A673 (cell line): Measurements from ENCODE around the gene LRRN4. TPM values are rescaled to one million over a fixed set of nuclear protein-coding genes. Genes with fewer than 3 reads are reported as not detected.

ENCODE experiments used
- BruUV-seq: library from RNA; stranded (reverse); fragments of 400-500 nt; replicated peaks from 2 replicates; lab custom pipeline; 2021; lab: Mats Ljungman, UMichigan
- CTCF ChIA-PET: fragments of 300-600 bp; sonication (Branson Sonifier 250); formaldehyde crosslinking; loops from one replicate; lab custom pipeline; 2022; ENCODE audit warnings: antibody characterized with exemption; lab: Charles Lee
- POLR2A ChIA-PET: fragments of 300-600 bp; sonication (Branson Sonifier 250); formaldehyde crosslinking; loops from one replicate; lab custom pipeline; 2022; ENCODE audit warnings: antibody characterized with exemption; ENCODE audit not compliant: low non-redundant PET; lab: Charles Lee
- DNase-seq: peaks from one replicate; pipeline ENCODE4 v3.0.0-alpha.2; 2015; ENCODE audit warnings: low spot score
- H3K27ac ChIP-seq: fragments of 200-600 bp; sonication (generic); 2 replicates; pipeline ENCODE4 v1.5.1; 2016; ENCODE audit warnings: mixed run types, low read depth, mild to moderate bottlenecking, mixed read lengths, antibody characterized with exemption, low read length; ENCODE audit not compliant: poor library complexity, severe bottlenecking
- H3K27me3 ChIP-seq: fragments of 200-600 bp; sonication (generic); replicated peaks from 2 replicates; pipeline ENCODE4 v1.6.1; 2017; ENCODE audit warnings: mixed run types, low read depth, mild to moderate bottlenecking, mixed read lengths, antibody characterized with exemption, low read length; ENCODE audit not compliant: insufficient read depth, poor library complexity
- H3K36me3 ChIP-seq: fragments of 200-600 bp; sonication (generic); 2 replicates; pipeline ENCODE4 v1.6.1; 2016; ENCODE audit warnings: mixed run types, mild to moderate bottlenecking, mixed read lengths, antibody characterized with exemption, low read length; ENCODE audit not compliant: insufficient read depth, poor library complexity, severe bottlenecking
- H3K4me1 ChIP-seq: fragments of 200-600 bp; sonication (generic); 2 replicates; pipeline ENCODE4 v1.6.1; 2017; ENCODE audit warnings: mixed run types, mild to moderate bottlenecking, mixed read lengths, antibody characterized with exemption, low read length; ENCODE audit not compliant: insufficient read depth, poor library complexity, severe bottlenecking
- H3K4me3 ChIP-seq: fragments of 200-600 bp; sonication (generic); 2 replicates; pipeline ENCODE4 v1.5.1; 2016; ENCODE audit warnings: low read depth, mixed run types, mild to moderate bottlenecking, mixed read lengths, low read length; ENCODE audit not compliant: poor library complexity, severe bottlenecking
- H3K9me3 ChIP-seq: fragments of 200-600 bp; sonication (generic); 2 replicates; pipeline ENCODE4 v1.6.1; 2016; ENCODE audit warnings: mixed run types, low read depth, mild to moderate bottlenecking, mixed read lengths, antibody characterized with exemption, low read length; ENCODE audit not compliant: poor library complexity, severe bottlenecking
- EZH2 ChIP-seq: fragments of 200-600 bp; sonication (generic); IDR thresholded peaks from 2 replicates; pipeline ENCODE4 v1.6.1; 2017; ENCODE audit warnings: borderline replicate concordance, low read depth, mild to moderate bottlenecking, mixed read lengths, antibody characterized with exemption, low read length; ENCODE audit not compliant: poor library complexity, severe bottlenecking
- intact Hi-C: fragments of 100-400 bp; cut with micrococcal nuclease; formaldehyde crosslinking; loops from one replicate; pipeline ENCODE4 v1.10.0; 2022; ENCODE audit not compliant: unreplicated experiment
- total RNA-seq: library from RNA; stranded (reverse); gene quantifications from 2 replicates; pipeline ENCODE4 v1.2.3, GENCODE V29; 2021
- TF ChIP-seq, protein P1 (sequence below): fragments of 300-800, 200-600 bp; sonication (generic); conservative IDR thresholded peaks from 2 replicates; pipeline ENCODE4 v1.5.1; 2017; ENCODE audit warnings: low read depth, mild to moderate bottlenecking, antibody characterized with exemption, low read length, moderate library complexity, mixed read lengths

Gene LRRN4
- total RNA-seq, 1 experiment from 2014 or later = not detected

DNA sequence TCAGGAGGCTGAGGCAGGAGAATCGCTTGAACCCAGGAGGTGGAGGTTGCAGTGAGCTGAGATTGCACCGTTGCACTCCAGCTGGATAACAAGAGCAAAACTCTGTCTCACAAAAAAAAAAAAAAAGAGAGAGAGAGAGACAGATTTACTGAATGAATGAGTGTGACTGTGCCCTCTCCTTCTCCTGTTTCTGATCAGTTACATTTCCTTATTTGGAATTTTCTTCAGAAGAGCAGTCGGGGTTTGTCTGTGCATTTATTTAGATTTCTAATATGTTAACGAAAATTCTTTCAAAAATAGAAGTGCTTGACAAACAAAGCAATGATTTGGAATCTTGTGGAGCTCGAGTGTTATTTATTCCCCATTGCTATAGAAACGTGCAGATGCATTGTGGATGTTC, 6.4 kb upstream of the LRRN4 start:
- Histone ChIP-seq H3K27me3 (no peaks in the 10 kb centered on the region), H3K9me3 (no peaks in the 10 kb centered on the region), H3K4me3 (no peak overlapping the region), H3K36me3 (no peaks in the 10 kb centered on the region), H3K27ac (no peak overlapping the region), H3K4me1 (no peaks in the 10 kb centered on the region)
- DNase-seq = no peak
- POLR2A ChIA-PET = no interaction called here
- BruUV-seq = no TSS peak
- intact Hi-C loops = no loop called here
- TF ChIP-seq, protein P1, sequence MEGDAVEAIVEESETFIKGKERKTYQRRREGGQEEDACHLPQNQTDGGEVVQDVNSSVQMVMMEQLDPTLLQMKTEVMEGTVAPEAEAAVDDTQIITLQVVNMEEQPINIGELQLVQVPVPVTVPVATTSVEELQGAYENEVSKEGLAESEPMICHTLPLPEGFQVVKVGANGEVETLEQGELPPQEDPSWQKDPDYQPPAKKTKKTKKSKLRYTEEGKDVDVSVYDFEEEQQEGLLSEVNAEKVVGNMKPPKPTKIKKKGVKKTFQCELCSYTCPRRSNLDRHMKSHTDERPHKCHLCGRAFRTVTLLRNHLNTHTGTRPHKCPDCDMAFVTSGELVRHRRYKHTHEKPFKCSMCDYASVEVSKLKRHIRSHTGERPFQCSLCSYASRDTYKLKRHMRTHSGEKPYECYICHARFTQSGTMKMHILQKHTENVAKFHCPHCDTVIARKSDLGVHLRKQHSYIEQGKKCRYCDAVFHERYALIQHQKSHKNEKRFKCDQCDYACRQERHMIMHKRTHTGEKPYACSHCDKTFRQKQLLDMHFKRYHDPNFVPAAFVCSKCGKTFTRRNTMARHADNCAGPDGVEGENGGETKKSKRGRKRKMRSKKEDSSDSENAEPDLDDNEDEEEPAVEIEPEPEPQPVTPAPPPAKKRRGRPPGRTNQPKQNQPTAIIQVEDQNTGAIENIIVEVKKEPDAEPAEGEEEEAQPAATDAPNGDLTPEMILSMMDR = no peak
- no peak for TF ChIP-seq EZH2
- CTCF ChIA-PET = no interaction called here

DNA sequence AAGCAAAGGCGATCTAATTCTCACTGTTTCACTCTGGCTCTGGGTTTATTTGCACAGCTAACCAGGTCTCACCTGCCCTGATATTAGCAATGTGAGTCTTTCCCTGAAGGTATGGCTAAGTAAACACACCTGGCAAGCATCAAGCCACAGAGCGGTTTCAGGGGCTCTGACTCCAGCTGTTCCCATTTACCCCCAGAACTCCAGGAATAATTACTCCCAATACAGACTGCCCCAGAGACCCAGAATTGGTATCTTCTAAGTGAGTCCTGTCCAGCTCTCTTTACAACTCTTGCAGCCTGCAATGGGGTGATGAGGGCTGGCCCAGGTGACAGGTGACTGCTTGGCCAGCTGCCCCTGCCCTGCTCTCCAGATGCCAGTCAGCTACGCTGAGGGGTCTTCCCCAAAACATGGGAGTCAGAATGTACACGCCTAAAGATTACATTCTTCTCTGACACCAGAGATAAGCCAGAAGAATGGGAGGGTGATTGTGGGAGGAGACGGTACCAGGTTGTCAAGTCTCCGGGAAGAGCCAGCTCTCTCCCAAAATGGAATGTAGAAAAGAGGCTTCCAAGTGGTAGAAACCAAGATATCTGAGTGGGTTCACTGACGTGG, 4.9 kb upstream of the LRRN4 start:
- CTCF ChIA-PET = no interaction called here
- Histone ChIP-seq H3K9me3 (no peaks in the 10 kb centered on the region), H3K27ac (no peak overlapping the region), H3K4me3 (no peak overlapping the region), H3K36me3 (no peaks in the 10 kb centered on the region), H3K27me3 (no peaks in the 10 kb centered on the region), H3K4me1 (no peaks in the 10 kb centered on the region)
- no TSS peak for BruUV-seq
- no peak for DNase-seq
- POLR2A ChIA-PET = no interaction called here
- TF ChIP-seq, protein P1 = no peak
- no peak for TF ChIP-seq EZH2
- intact Hi-C loops = no loop called here

DNA sequence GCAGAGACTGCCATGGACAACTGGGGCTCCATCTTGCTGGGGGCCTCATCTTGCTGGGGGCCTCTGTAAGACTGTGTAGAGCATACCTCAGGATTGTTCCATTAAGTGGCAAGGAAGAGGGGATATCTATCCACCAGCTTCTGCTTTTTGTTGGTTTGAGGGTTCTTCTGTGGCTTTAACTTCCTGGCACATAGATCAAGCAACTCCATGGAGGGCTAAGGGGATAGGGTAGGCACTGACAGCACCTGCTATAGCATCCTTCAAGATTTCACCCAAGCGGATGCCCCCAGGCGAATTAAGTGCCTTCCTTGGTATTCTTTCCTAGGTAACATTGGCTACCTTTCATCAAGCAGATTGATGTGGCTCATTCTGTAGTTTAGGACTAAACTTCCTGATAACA, 3.8 kb upstream of the LRRN4 start:
- no TSS peak for BruUV-seq
- H3K4me1 ChIP-seq = no peaks in the 10 kb centered on the region
- no peak for TF ChIP-seq EZH2
- TF ChIP-seq, protein P1 = no peak
- CTCF ChIA-PET = interaction anchor here (0.6 kb wide), 1 partner anchor 289 kb away, joined by 3 read pairs; no protein-coding TSS in a partner anchor
- no peaks in the 10 kb centered on the region for H3K36me3 ChIP-seq
- no peak for DNase-seq
- POLR2A ChIA-PET = no interaction called here
- H3K4me3 ChIP-seq = no peak overlapping the region
- H3K9me3 ChIP-seq = no peaks in the 10 kb centered on the region
- H3K27me3 ChIP-seq = peaks cover 8% of the 10 kb centered on the region
- no peak overlapping the region for H3K27ac ChIP-seq
- intact Hi-C loops = no loop called here
